Neural progenitor cell (in vitro differentiated cells): ENCODE data around the gene PEX14. TPM values are rescaled to one million over a fixed set of nuclear protein-coding genes. Genes with fewer than 3 reads are reported as not detected.

Source experiments
- DNase-seq: peaks from one replicate; pipeline ENCODE4 v3.0.0-alpha.2; 2016; ENCODE audit warnings: low spot score
- H2AFZ ChIP-seq: fragments of 200-600 bp; sonication (generic); replicated peaks from 2 replicates; pipeline ENCODE4 v1.6.1; 2016; ENCODE audit warnings: antibody characterized with exemption
- H3F3A ChIP-seq: fragments of 200-600 bp; sonication (generic); 2 replicates; pipeline ENCODE4 v1.6.1; 2016; ENCODE audit warnings: antibody characterized with exemption, low read depth
- H3K27ac ChIP-seq: fragments of 200-600 bp; sonication (generic); 2 replicates; pipeline ENCODE4 v1.5.1; 2016; ENCODE audit warnings: mild to moderate bottlenecking
- H3K27me3 ChIP-seq: fragments of 200-600 bp; sonication (generic); 2 replicates; pipeline ENCODE4 v1.6.1; 2016; ENCODE audit warnings: mild to moderate bottlenecking, moderate library complexity
- H3K36me3 ChIP-seq: fragments of 200-600 bp; sonication (generic); 2 replicates; pipeline ENCODE4 v1.5.1; 2016
- H3K4me1 ChIP-seq: fragments of 200-600 bp; sonication (generic); 2 replicates; pipeline ENCODE4 v1.6.1; 2016; ENCODE audit warnings: mixed run types
- H3K4me2 ChIP-seq: fragments of 200-600 bp; sonication (generic); 2 replicates; pipeline ENCODE4 v1.6.1; 2016
- H3K4me3 ChIP-seq: fragments of 200-600 bp; sonication (generic); 2 replicates; pipeline ENCODE4 v1.5.1; 2016
- H3K79me2 ChIP-seq: fragments of 200-600 bp; sonication (generic); 2 replicates; pipeline ENCODE4 v1.6.1; 2016; ENCODE audit warnings: low read depth
- H3K9ac ChIP-seq: fragments of 200-600 bp; sonication (generic); 2 replicates; pipeline ENCODE4 v1.6.1; 2016
- H3K9me3 ChIP-seq: fragments of 200-600 bp; sonication (generic); 2 replicates; pipeline ENCODE4 v1.5.1; 2016; ENCODE audit warnings: low read depth
- H4K20me1 ChIP-seq: fragments of 200-600 bp; sonication (generic); 2 replicates; pipeline ENCODE4 v1.6.1; 2016; ENCODE audit warnings: low read depth
- H3K27ac Mint-ChIP-seq: 3 replicates; pipeline ENCODE4 v1.8.0; 2021; ENCODE audit warnings: mixed read lengths
- H3K27me3 Mint-ChIP-seq: 2 replicates; pipeline ENCODE4 v1.8.0; 2022; ENCODE audit warnings: low read depth, mild to moderate bottlenecking, inconsistent platforms, moderate library complexity, mixed read lengths; ENCODE audit not compliant: insufficient read depth
- H3K36me3 Mint-ChIP-seq: 3 replicates; pipeline ENCODE4 v1.8.0; 2021; ENCODE audit warnings: mixed read lengths
- H3K4me1 Mint-ChIP-seq: 3 replicates; pipeline ENCODE4 v1.8.0; 2021; ENCODE audit warnings: mixed read lengths
- H3K4me3 Mint-ChIP-seq: 3 replicates; pipeline ENCODE4 v1.8.0; 2021; ENCODE audit warnings: mild to moderate bottlenecking, moderate library complexity, mixed read lengths
- H3K9me3 Mint-ChIP-seq: 3 replicates; pipeline ENCODE4 v1.8.0; 2020; ENCODE audit warnings: mixed read lengths
- CTCF ChIP-seq: fragments of 200-600 bp; sonication (generic); IDR thresholded peaks from 2 replicates; pipeline ENCODE4 v1.5.1; 2017; ENCODE audit warnings: antibody characterized with exemption, mild to moderate bottlenecking
- EZH2 ChIP-seq: fragments of 200-600 bp; sonication (generic); IDR thresholded peaks from 2 replicates; pipeline ENCODE4 v1.6.1; 2017; ENCODE audit warnings: antibody characterized with exemption, mild to moderate bottlenecking, moderate library complexity
- EZH2phosphoT487 ChIP-seq: fragments of 200-600 bp; sonication (generic); IDR thresholded peaks from 2 replicates; pipeline ENCODE4 v1.6.1; 2017; ENCODE audit warnings: antibody characterized with exemption
- total RNA-seq: library from RNA; depleted of rRNA; stranded (reverse); fragments of >200 nt; gene quantifications from 2 replicates; pipeline ENCODE4 v1.2.3, GENCODE V29; 2015; ENCODE audit warnings: low replicate concordance

PEX14 gene
- total RNA-seq, 1 donor from 2014 or later, result 9.3 TPM

DNA sequence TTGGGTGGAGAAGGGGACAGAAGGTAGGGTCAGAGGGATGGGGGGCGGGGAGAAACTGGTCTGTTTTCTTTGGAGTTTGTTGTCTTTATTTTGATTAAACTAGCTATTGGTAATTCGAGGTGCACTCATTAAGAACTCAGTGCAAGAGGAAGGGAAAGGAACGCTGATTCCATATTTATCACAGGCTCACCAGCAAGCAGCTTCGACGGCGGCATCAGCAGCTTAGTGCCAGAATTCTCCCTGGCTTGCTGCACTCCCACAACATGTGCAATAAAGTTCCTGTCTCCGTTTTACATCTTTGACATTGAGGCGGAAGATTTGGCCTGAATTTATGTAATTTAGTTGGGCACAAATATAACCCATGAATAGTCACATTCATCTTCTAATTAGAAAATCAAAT is 57.6 kb downstream of the PEX14 start:
- no peak for DNase-seq
- H3K27ac Mint-ChIP-seq, result no peak overlapping the region
- H3K36me3 Mint-ChIP-seq, result no peaks in the 10 kb centered on the region
- H3K9me3 Mint-ChIP-seq, result no peaks in the 10 kb centered on the region
- Histone ChIP-seq H3K79me2 (peaks cover 36% of the 10 kb centered on the region), H2AFZ (no peak overlapping the region), H3K36me3 (no peaks in the 10 kb centered on the region), H3K27me3 (no peaks in the 10 kb centered on the region), H3F3A (peaks cover 22% of the 10 kb centered on the region), H3K9me3 (no peaks in the 10 kb centered on the region), H4K20me1 (peaks cover 97% of the 10 kb centered on the region), H3K4me1 (peaks cover 41% of the 10 kb centered on the region), H3K4me3 (no peak overlapping the region), H3K9ac (no peak overlapping the region), H3K4me2 (no peak overlapping the region), H3K27ac (no peak overlapping the region)
- no peak for TF ChIP-seq CTCF
- TF ChIP-seq EZH2phosphoT487, result no peak
- TF ChIP-seq EZH2, result no peak
- H3K27me3 Mint-ChIP-seq, result peaks cover 2% of the 10 kb centered on the region
- H3K4me3 Mint-ChIP-seq, result no peak overlapping the region
- peaks cover 69% of the 10 kb centered on the region for H3K4me1 Mint-ChIP-seq

GRCh38 chr1:10534519-10534918 is 59.8 kb downstream of the PEX14 start:
- no peaks in the 10 kb centered on the region for H3K9me3 Mint-ChIP-seq
- no peaks in the 10 kb centered on the region for H3K27me3 Mint-ChIP-seq

DNA sequence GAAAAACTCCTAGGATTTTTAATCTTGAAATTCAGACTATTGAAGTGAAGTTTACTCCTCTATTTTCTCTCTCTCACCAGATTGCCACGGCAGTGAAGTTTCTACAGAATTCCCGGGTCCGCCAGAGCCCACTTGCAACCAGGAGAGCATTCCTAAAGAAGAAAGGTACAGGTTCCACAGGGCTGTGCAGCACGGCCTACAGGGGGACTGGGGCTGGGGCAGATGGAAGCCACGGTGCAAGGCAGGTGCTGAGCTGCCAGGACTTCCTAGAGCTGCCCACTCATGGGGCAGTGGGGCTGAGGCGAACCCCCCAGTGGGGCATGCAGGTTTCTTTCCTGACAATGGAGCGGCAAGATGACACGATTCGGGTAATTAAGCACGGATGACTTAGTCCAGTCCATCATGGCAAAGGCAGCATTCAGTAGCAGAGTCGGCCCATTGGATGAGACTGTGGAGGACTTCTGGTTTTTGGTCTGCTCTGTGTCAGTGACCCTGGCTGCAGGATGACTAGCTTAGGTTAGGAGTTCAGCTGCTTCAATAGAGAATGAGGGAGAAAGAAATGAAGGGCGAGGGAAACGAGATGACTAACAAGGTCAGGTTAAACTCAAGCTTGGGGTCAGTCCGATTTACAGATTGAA is 61.5 kb downstream of the PEX14 start:
- H3K36me3 ChIP-seq, result no peaks in the 10 kb centered on the region
- H3K27me3 ChIP-seq, result no peaks in the 10 kb centered on the region
- peaks cover 27% of the 10 kb centered on the region for H3K79me2 ChIP-seq
- Mint-ChIP-seq H3K4me1 (peaks cover 67% of the 10 kb centered on the region), H3K4me3 (no peak overlapping the region), H3K27me3 (no peaks in the 10 kb centered on the region), H3K9me3 (no peaks in the 10 kb centered on the region), H3K27ac (no peak overlapping the region), H3K36me3 (peaks cover 6% of the 10 kb centered on the region)
- no peak for DNase-seq
- no peak overlapping the region for H2AFZ ChIP-seq
- no peaks in the 10 kb centered on the region for H3K9me3 ChIP-seq
- TF ChIP-seq EZH2 (no peak), CTCF (no peak), EZH2phosphoT487 (no peak)
- H3K27ac ChIP-seq, result no peak overlapping the region
- peaks cover 13% of the 10 kb centered on the region for H3F3A ChIP-seq
- H4K20me1 ChIP-seq, result peaks cover 100% of the 10 kb centered on the region
- H3K4me1 ChIP-seq, result peaks cover 34% of the 10 kb centered on the region
- no peak overlapping the region for H3K9ac ChIP-seq
- no peak overlapping the region for H3K4me2 ChIP-seq
- H3K4me3 ChIP-seq, result no peak overlapping the region

More at GRCh38 chr1:10534519-10534918, 59.8 kb downstream of the PEX14 start:
- H3K27ac Mint-ChIP-seq, result no peak overlapping the region
- H3K9me3 ChIP-seq, result no peaks in the 10 kb centered on the region
- H3F3A ChIP-seq, result peaks cover 6% of the 10 kb centered on the region
- TF ChIP-seq EZH2phosphoT487 (no peak), CTCF (no peak), EZH2 (no peak)
- H3K4me1 ChIP-seq, result peaks cover 36% of the 10 kb centered on the region
- H3K36me3 Mint-ChIP-seq, result peaks cover 6% of the 10 kb centered on the region
- H3K27me3 ChIP-seq, result no peaks in the 10 kb centered on the region
- no peaks in the 10 kb centered on the region for H3K36me3 ChIP-seq
- peaks cover 36% of the 10 kb centered on the region for H3K79me2 ChIP-seq
- H3K4me3 ChIP-seq, result no peak overlapping the region
- no peak for DNase-seq
- peaks cover 66% of the 10 kb centered on the region for H3K4me1 Mint-ChIP-seq
- H3K4me2 ChIP-seq, result no peak overlapping the region
- no peak overlapping the region for H3K4me3 Mint-ChIP-seq
- peaks cover 100% of the 10 kb centered on the region for H4K20me1 ChIP-seq
- no peak overlapping the region for H2AFZ ChIP-seq
- no peak overlapping the region for H3K9ac ChIP-seq
- H3K27ac ChIP-seq, result no peak overlapping the region
